Measurements from ENCODE around the gene CDCA8.

DNA sequence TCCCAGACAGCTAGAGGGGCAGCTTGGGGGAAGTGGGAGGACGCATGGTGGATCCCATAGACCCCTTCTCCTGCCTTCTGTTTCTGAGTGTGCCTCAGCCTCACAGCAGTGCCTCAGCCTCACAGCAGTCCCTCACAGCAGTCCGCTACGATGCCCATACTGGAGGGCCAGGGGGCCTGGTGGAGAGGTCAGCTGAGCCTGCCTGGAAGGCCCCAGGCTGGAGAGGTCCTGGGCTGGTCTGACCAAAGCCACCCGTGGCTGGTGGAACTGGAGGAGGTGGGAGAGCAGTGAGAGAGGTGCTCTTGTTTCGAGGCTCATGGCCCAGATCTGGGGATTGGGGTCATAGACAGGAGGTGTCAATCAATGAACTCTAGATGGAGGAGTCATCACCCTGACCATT is 41.6 kb upstream of the CDCA8 start:
- TF ChIP-seq EZH2phosphoT487 (conservative IDR thresholded peaks at IDR 0.05; ENCODE audit: low read length) = no peak
- TF ChIP-seq, protein P1, sequence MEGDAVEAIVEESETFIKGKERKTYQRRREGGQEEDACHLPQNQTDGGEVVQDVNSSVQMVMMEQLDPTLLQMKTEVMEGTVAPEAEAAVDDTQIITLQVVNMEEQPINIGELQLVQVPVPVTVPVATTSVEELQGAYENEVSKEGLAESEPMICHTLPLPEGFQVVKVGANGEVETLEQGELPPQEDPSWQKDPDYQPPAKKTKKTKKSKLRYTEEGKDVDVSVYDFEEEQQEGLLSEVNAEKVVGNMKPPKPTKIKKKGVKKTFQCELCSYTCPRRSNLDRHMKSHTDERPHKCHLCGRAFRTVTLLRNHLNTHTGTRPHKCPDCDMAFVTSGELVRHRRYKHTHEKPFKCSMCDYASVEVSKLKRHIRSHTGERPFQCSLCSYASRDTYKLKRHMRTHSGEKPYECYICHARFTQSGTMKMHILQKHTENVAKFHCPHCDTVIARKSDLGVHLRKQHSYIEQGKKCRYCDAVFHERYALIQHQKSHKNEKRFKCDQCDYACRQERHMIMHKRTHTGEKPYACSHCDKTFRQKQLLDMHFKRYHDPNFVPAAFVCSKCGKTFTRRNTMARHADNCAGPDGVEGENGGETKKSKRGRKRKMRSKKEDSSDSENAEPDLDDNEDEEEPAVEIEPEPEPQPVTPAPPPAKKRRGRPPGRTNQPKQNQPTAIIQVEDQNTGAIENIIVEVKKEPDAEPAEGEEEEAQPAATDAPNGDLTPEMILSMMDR (IDR thresholded peaks at IDR 0.05; ENCODE audit: insufficient read depth, low read length, poor library complexity, severe bottlenecking) = no peak
